A549 (cell line): Measurements from ENCODE around the gene MRPL2.

Experiments
- BCL3 ChIP-seq: fragments of >200 bp; sonication (Bioruptor Twin); formaldehyde crosslinking; IDR thresholded peaks from 3 replicates; pipeline ENCODE4 v1.6.1; 2016
- CTCF ChIP-seq: fragments of >200 bp; sonication (Bioruptor Twin); formaldehyde crosslinking; IDR thresholded peaks from 3 replicates; pipeline ENCODE4 v1.5.1; 2016
- ELK1 ChIP-seq: fragments of 150-350 bp; IDR thresholded peaks from 2 replicates; pipeline ENCODE4 v1.6.1; 2014; ENCODE audit warnings: low read depth, mild to moderate bottlenecking, low read length
- POLR2A ChIP-seq: IDR thresholded peaks from 2 replicates; pipeline ENCODE4 v1.6.1; 2012; ENCODE audit warnings: mild to moderate bottlenecking, low read length
- REST ChIP-seq: fragments of 200-600 bp; sonication (generic); IDR thresholded peaks from 2 replicates; pipeline ENCODE4 v1.6.1; 2016; ENCODE audit warnings: antibody characterized with exemption, mild to moderate bottlenecking, moderate library complexity

- TF ChIP-seq CTCF, result no peak
- no peak; the same call in 1 of the 2 replicates for TF ChIP-seq REST
- TF ChIP-seq BCL3, result peak; percentile 65; the same call in 1 of the 3 replicates
- TF ChIP-seq POLR2A, result peak; percentile 85
- no peak for TF ChIP-seq ELK1
These were observed at the start of gene MRPL2, which contains the start of gene KLC4 for GRCh38 chr6:43059168-43060033.
